OCI-LY7 (cell line): ENCODE results near the gene LRP1B.

ENCODE experiments used
- CTCF ChIP-seq: fragments of 200-600 bp; sonication (generic); conservative IDR thresholded peaks from 2 replicates; pipeline ENCODE4 v1.5.1; 2014; ENCODE audit warnings: mild to moderate bottlenecking, antibody characterized with exemption, low read length, moderate library complexity, mixed read lengths
- EZH2phosphoT487 ChIP-seq: fragments of 200-600 bp; sonication (generic); IDR thresholded peaks from 2 replicates; pipeline ENCODE4 v1.6.1; 2018; ENCODE audit warnings: low read depth, borderline replicate concordance, mild to moderate bottlenecking, mixed run types, antibody characterized with exemption, low read length, moderate library complexity, mixed read lengths

DNA sequence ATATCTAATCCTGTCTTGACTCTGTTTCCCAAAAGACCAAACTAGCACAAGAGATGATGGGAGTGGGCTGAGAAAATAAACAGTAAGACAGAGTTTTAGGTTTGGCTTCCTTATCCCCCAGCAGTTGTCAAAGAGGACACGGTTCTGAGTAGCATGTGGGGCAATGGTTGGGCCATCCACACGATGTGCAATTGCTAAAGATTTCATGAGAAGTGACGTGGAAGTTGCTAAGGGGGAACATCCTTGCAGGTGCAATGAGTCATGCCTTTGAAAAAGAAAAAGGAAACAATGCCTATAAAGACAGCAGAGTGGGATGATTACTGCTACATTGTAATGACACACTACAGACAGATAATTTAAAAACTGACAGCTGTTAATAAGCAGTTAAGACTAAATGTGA lies 1395.8 kb downstream of the LRP1B start:
- no peak for TF ChIP-seq CTCF
- no peak for TF ChIP-seq EZH2phosphoT487
